Measurements from ENCODE around the gene VEGFB.

The VEGFB gene

DNA sequence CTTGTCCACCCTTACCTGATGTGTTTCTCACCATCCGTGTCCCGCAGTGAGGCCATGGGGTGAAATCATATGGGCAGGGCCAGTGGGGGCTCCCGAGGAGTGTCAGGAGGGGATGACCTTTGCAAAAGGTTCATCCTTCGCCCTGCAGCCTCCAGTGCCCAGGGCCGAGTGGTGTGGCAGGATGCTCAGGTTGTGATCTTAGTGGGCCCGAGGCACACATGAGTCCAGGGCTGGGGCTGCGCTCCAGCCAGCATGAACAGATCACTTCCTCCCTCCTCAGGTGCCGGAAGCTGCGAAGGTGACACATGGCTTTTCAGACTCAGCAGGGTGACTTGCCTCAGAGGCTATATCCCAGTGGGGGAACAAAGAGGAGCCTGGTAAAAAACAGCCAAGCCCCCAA is 3.7 kb downstream of the VEGFB start:
- peak; percentile 87 for DNase-seq (ENCODE audit: low read depth)
- no peak overlapping the region for H3K4me3 ChIP-seq (ENCODE audit: low read depth, low read length)
- TF ChIP-seq, protein P1, sequence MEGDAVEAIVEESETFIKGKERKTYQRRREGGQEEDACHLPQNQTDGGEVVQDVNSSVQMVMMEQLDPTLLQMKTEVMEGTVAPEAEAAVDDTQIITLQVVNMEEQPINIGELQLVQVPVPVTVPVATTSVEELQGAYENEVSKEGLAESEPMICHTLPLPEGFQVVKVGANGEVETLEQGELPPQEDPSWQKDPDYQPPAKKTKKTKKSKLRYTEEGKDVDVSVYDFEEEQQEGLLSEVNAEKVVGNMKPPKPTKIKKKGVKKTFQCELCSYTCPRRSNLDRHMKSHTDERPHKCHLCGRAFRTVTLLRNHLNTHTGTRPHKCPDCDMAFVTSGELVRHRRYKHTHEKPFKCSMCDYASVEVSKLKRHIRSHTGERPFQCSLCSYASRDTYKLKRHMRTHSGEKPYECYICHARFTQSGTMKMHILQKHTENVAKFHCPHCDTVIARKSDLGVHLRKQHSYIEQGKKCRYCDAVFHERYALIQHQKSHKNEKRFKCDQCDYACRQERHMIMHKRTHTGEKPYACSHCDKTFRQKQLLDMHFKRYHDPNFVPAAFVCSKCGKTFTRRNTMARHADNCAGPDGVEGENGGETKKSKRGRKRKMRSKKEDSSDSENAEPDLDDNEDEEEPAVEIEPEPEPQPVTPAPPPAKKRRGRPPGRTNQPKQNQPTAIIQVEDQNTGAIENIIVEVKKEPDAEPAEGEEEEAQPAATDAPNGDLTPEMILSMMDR (IDR thresholded peaks at IDR 0.05; ENCODE audit: insufficient read depth, low read depth, low read length, missing control alignments) = no peak

GRCh38 chr11:64238999-64239398 is 4.6 kb downstream of the VEGFB start:
- TF ChIP-seq, protein P1 (IDR thresholded peaks at IDR 0.05; ENCODE audit: insufficient read depth, low read depth, low read length, missing control alignments) = no peak
- H3K4me3 ChIP-seq (ENCODE audit: low read depth, low read length) = peak overlapping the region; percentile 16
- peak; percentile 40 for DNase-seq (ENCODE audit: low read depth)

DNA sequence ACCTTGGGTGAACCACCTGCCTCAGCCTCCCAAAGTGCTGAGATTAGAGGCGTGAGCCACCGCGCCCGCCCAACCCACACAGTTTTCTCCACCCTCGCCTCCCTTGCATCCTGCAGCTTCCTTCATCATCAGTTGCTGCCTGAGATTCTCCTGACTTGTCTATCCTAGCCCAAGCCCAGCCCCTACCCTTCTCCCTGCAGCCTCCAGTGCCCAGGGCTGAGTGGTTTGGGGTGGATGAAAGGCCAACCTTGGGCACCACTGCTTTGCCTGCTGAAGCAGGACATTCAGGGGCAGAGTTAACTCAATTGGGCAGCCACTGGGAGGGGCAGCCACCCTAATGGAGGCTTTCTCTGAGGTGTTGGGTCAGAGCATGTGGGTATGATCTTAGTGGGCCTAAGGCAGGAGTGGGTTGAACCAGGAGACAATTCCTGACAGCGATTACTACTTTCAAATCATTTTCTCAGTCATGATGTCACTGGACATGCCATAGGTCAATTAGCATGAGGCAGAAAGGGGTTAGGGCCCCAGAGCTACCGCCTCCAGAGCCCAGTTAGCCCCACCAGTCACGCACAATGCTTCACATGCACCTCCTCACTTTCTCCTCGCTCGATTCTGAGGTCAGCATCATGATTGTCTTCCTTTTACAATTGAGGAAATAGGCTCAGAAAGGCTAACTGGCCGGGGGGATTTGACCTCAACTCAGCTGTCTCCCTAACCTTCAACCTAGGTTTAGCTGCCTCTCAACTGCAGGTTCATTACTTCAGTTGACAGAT is 5.5 kb downstream of the VEGFB start:
- TF ChIP-seq, protein P1 (IDR thresholded peaks at IDR 0.05; ENCODE audit: insufficient read depth, low read depth, low read length, missing control alignments) = no peak
- peak overlapping the region; percentile 76 for H3K4me3 ChIP-seq (ENCODE audit: low read depth, low read length)
- DNase-seq (ENCODE audit: low read depth) = peak; percentile 92

DNA sequence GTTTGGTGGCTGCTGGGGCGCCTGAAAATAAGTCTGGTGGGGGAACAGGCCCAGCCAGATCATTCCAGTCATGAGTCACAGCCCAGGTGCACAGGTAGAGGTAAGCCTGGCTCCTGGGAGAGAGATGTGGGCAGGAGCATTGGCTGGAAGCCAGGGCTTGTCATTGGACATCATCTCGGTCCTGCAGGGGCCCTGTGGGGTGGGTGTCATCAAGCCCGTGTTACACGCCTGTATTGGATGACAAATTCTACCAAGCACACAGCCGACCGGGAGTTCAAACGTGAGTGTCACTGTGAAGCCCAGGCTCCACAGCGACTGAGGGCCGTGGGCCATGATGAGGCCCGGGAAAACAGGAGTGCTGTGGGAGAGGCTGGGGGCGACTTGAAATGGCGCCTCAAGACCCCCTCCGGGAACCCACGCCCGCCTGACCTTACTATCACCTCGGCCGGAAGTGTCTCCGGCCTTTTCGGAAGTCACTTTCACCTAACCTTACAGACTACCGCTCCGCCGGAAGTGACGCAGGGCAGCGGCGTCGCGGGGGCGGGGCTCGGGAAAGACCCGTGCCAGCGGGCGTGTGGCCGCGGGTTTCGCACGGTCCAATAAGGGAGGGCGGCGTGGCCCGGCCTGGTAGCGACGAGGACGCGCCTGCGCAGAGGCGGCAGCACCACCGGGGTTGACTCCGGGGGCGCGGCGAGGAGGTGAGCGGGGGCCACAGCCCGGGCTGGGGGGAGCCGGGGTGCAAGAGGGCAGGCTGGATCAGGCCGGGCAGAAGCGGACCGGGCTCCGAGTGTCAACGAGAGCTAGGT is 6.3 kb downstream of the VEGFB start, which contains the start of gene FKBP2:
Gene FKBP2, plus strand, starts transcription at position 661 of the 806 bp plus-strand sequence. CDS start 1,293 bp downstream, outside the sequence.
- TF ChIP-seq, protein P1 (IDR thresholded peaks at IDR 0.05; ENCODE audit: insufficient read depth, low read depth, low read length, missing control alignments) = no peak
- peak; percentile 99 for DNase-seq (ENCODE audit: low read depth)
- peak within 1 kb of the TSS; percentile 89 for H3K4me3 ChIP-seq (ENCODE audit: low read depth, low read length)

DNA sequence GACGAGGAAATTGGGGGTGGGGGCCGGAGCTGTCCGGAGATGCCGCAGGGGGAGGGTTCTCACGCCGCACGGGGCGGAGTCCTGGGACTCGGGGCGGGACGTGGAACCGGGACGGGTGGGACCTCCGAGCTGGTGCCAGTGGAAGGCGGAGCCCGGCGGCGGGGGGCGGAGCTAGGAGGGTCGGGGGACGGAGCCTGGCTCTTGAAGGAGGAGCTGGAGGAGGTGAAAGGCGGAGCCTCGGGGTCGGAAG is 6.8 kb downstream of the VEGFB start:
- peak overlapping the region; percentile 76 for H3K4me3 ChIP-seq (ENCODE audit: low read depth, low read length)
- TF ChIP-seq, protein P1 (IDR thresholded peaks at IDR 0.05; ENCODE audit: insufficient read depth, low read depth, low read length, missing control alignments) = no peak
- peak; percentile 100 for DNase-seq (ENCODE audit: low read depth)

DNA sequence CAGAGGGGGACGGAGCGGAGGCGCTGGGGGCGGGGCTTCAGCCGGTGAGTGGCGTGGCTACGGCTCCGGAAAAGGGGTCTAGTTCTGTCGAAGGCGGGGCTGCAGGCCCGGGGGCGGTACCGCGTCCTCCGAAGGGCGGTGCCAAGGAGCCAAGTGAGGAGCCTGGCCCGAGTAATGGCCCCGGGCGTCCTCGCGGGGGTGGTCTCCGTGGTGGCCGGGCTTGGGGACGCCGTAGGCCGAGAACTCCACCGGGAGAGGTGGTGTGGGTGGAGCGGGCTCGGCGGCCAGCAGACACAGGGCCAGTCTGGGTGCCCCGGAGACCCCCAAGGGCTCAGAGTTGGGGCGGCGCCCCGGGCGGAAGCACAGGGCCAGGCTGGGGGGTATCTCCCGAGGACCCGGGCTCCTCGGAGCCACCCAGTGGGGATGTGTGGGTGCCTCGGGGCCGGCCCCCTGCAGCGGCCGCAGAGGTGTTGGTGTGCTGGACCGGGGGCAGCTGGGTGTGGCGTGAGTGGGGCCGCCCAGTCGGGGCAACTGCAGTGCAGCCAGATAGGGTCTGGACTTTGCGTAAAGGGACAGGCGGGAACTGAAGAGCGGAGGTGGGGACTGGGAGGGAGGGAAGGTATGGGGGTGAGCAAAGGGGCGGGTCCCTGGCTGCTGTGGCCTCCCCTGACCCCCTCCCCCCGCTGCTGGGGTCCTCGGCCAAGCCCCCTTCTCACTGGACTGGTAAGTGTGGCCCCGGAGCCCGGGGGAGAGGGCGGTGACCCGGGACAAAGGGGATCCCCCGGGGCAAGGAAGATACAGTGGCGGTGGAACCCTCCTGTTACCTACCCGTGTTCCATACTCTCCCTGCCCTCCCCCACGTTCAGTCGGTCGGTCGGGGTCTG is 7.3 kb downstream of the VEGFB start:
- DNase-seq (ENCODE audit: low read depth) = peak; percentile 69
- TF ChIP-seq, protein P1 (IDR thresholded peaks at IDR 0.05; ENCODE audit: insufficient read depth, low read depth, low read length, missing control alignments) = no peak
- peak overlapping the region; percentile 89 for H3K4me3 ChIP-seq (ENCODE audit: low read depth, low read length)

Data from GM12865 (cell line).